GM12878 (cell line): ENCODE measurements around the gene IDI1. TPM values are rescaled to one million over a fixed set of nuclear protein-coding genes. Genes with fewer than 3 reads are reported as not detected.

Experiments used
- ATAC-seq: fragments of 200-7000 bp; cut with Tn5 transposase; 3 replicates; pipeline ENCODE4 v1.9.1; 2020; ENCODE audit warnings: mild to moderate bottlenecking, moderate library complexity
- BruUV-seq: library from RNA; stranded (reverse); fragments of 400-500 nt; replicated peaks from 2 replicates; lab custom pipeline; 2021; lab: Mats Ljungman, UMichigan
- CTCF ChIA-PET: fragments of 300-600 bp; sonication (Branson Sonifier 250); formaldehyde crosslinking; extraction: SDS; loops from one replicate; lab custom pipeline; 2021; ENCODE audit warnings: inconsistent platforms; lab: Yijun Ruan, JAX
- POLR2A ChIA-PET: fragments of 350-600 bp; formaldehyde crosslinking; extraction: SDS; loops from one replicate; lab custom pipeline; 2021; ENCODE audit warnings: inconsistent platforms; lab: Charles Lee
- RAD21 ChIA-PET: fragments of 300-600 bp; sonication (Branson Sonifier 250); formaldehyde crosslinking; loops from one replicate; lab custom pipeline; 2023; ENCODE audit warnings: antibody characterized with exemption; ENCODE audit not compliant: unreplicated experiment; lab: Charles Lee
- SMC1A ChIA-PET: fragments of 300-600 bp; sonication (Branson Sonifier 250); formaldehyde crosslinking; loops from one replicate; lab custom pipeline; 2023; ENCODE audit not compliant: unreplicated experiment, uncharacterized antibody; lab: Charles Lee
- DNase-seq: peaks from one replicate; pipeline ENCODE4 v3.0.0-alpha.2; 2011; ENCODE audit warnings: low read depth, low spot score
- FAIRE-seq: peaks from 3 replicates; lab custom pipeline; 2011; peaks lifted over from hg19 to GRCh38; lab: Jason Lieb, UNC
- H2AFZ ChIP-seq: 2 replicates; pipeline ENCODE4 v1.6.0; 2011; ENCODE audit warnings: low read depth, low read length, control low read depth; ENCODE audit not compliant: control insufficient read depth
- H3K27ac ChIP-seq: 2 replicates; pipeline ENCODE4 v1.5.1; 2011; ENCODE audit warnings: control low read depth; ENCODE audit not compliant: control insufficient read depth, insufficient read depth
- H3K27me3 ChIP-seq, 2 experiments: replicated peaks in 1 of 2; 2 replicates each; pipeline versions ENCODE4 v1.6.0 to v1.6.1; 2011; ENCODE audit warnings: low read length in 1 of 2; ENCODE audit not compliant: control insufficient read depth in 2 of 2, insufficient read depth in 2 of 2
- H3K36me3 ChIP-seq, 2 experiments: 2 replicates each; pipeline ENCODE4 v1.5.1; 2011; ENCODE audit warnings: low read length in 1 of 2; ENCODE audit not compliant: control insufficient read depth in 2 of 2, insufficient read depth in 2 of 2
- H3K4me1 ChIP-seq: 2 replicates; pipeline ENCODE4 v1.6.1; 2011; ENCODE audit warnings: mild to moderate bottlenecking, low read length, moderate library complexity, mixed read lengths; ENCODE audit not compliant: control insufficient read depth, insufficient read depth
- H3K4me2 ChIP-seq: 2 replicates; pipeline ENCODE4 v1.6.0; 2011; ENCODE audit warnings: control low read depth; ENCODE audit not compliant: control insufficient read depth, insufficient read depth
- H3K4me3 ChIP-seq: fragments of 200-600 bp; sonication (generic); 2 replicates; pipeline ENCODE4 v1.5.1; 2016
- H3K79me2 ChIP-seq: 2 replicates; pipeline ENCODE4 v1.6.0; 2011; ENCODE audit warnings: low read length; ENCODE audit not compliant: control insufficient read depth, insufficient read depth
- H3K9ac ChIP-seq: 2 replicates; pipeline ENCODE4 v1.8.0; 2011; ENCODE audit warnings: low read length, control low read depth, mixed read lengths; ENCODE audit not compliant: control insufficient read depth, insufficient read depth
- H3K9me3 ChIP-seq: replicated peaks from 3 replicates; pipeline ENCODE4 v1.5.1; 2011; ENCODE audit warnings: mild to moderate bottlenecking, low read length; ENCODE audit not compliant: control insufficient read depth, insufficient read depth
- H4K20me1 ChIP-seq: 2 replicates; pipeline ENCODE4 v1.6.0; 2011; ENCODE audit not compliant: control insufficient read depth, insufficient read depth
- CBX5 ChIP-seq: sonication (generic); IDR thresholded peaks from 2 replicates; pipeline ENCODE4 v1.6.1; 2016; ENCODE audit warnings: low read depth, moderate library complexity, mild to moderate bottlenecking, inconsistent platforms
- CUX1 ChIP-seq: IDR thresholded peaks from 2 replicates; pipeline ENCODE4 v1.6.1; 2012; ENCODE audit warnings: improper control_type of control experiment, low read depth, low read length; ENCODE audit not compliant: insufficient replicate concordance
- YBX1 ChIP-seq: fragments of 450-650 bp; IDR thresholded peaks from 2 replicates; pipeline ENCODE4 v1.6.1; 2016; ENCODE audit warnings: antibody characterized with exemption
- WGBS: methylation state at CpG from one replicate; pipeline ENCODE4 v1.1.6; 2016; ENCODE audit warnings: low lambda C conversion rate; ENCODE audit not compliant: insufficient replicate concordance, insufficient coverage; ENCODE audit errors: missing lambda C conversion rate; 5-methylcytosine and 5-hydroxymethylcytosine counted together
- in situ Hi-C: fragments of 300-500 bp; cut with MboI; formaldehyde crosslinking; loops from 9 replicates; pipeline ENCODE4 v1.14.3; 2018; ENCODE audit warnings: mixed read lengths
- intact Hi-C: fragments of 100-400 bp; cut with micrococcal nuclease; formaldehyde crosslinking; loops from one replicate; pipeline ENCODE4 v1.14.2; 2022; ENCODE audit not compliant: unreplicated experiment
- polyA plus RNA-seq, 11 experiments: library from polyadenylated mRNA; depleted of rRNA in 4 of 11; unstranded in 6 of 11; stranded (reverse) in 5 of 11; fragments of >200 nt; fragmentation: Nextera tagmentation in 4 of 11; fragmentation: Illumina TruSeq in 1 of 11; extraction: Ambion mirVana in 4 of 11; extraction: Trizol in 1 of 11; gene quantifications; 1 replicate in 1 of 11; 2 replicates in 10 of 11; pipeline versions ENCODE4 v1.2.1 to v1.2.3, GENCODE V29; 2011 to 2016; ENCODE audit warnings: inconsistent platforms in 2 of 11, missing spikeins in 2 of 11, low read depth in 1 of 11
- total RNA-seq, 4 experiments: library from RNA; depleted of rRNA in 3 of 4; stranded (reverse); fragments of >200 nt in 3 of 4; fragmentation: Illumina TruSeq in 1 of 4; extraction: Trizol in 1 of 4; gene quantifications; 2 replicates each; pipeline versions ENCODE4 v1.2.1 to v1.2.3, GENCODE V29; 2013 to 2021

The IDI1 gene
- total and polyA plus RNA-seq, 10 of the 15 experiments (the other 5 are each of a cell fraction or from before 2014, with no cell fraction given): 85.5 to 223 (median 157) TPM

GRCh38 chr10:1002425-1003006, 46.4 kb downstream of the IDI1 start:
- Histone ChIP-seq H3K4me1 (no peaks in the 10 kb centered on the region), H3K27me3 (no peaks in the 10 kb centered on the region), H4K20me1 (no peaks in the 10 kb centered on the region; the same call in 1 of the 2 replicates), H3K4me2 (no peak overlapping the region), H3K9me3 (peaks cover 10% of the 10 kb centered on the region), H2AFZ (no peak overlapping the region), H3K36me3 (peaks cover 39 to 59% of the 10 kb centered on the region in 2 experiments), H3K79me2 (peaks cover 13% of the 10 kb centered on the region), H3K9ac (no peak overlapping the region), H3K4me3 (no peak overlapping the region), H3K27ac (no peak overlapping the region)
- POLR2A ChIA-PET: interaction anchor here (0.6 kb wide), 2 partner anchors 34 to 82 kb away, joined by 3 read pairs; no protein-coding TSS in a partner anchor
- FAIRE-seq (no peak), ATAC-seq (no peak), DNase-seq (no peak)
- SMC1A ChIA-PET: interaction anchor here (0.5 kb wide), 2 partner anchors 62 to 607 kb away, joined by 3 read pairs; no protein-coding TSS in a partner anchor
- RAD21 ChIA-PET: no interaction called here
- intact Hi-C loops (no loop called here), in situ Hi-C loops (no loop called here)
- WGBS: 97% methylated on average over 5 of the region's 5 CpGs
- CTCF ChIA-PET: interaction anchor here (0.6 kb wide), 2 partner anchors 107 to 110 kb away, joined by 3 read pairs; no protein-coding TSS in a partner anchor
- TF ChIP-seq CBX5 (peak; percentile 93), YBX1 (no peak), CUX1 (no peak)
- BruUV-seq: no TSS peak
